Activated T-cell treated with anti-CD3 and anti-CD28 coated beads, Interleukin-2, amount 50 U/mL, for 4 hours (primary cell): ENCODE measurements around the gene NADSYN1. TPM values are rescaled to one million over a fixed set of nuclear protein-coding genes. Genes with fewer than 3 reads are reported as not detected.

Experiments
- total RNA-seq, 3 donors: library from RNA; stranded (reverse); gene quantifications; one replicate each; pipeline ENCODE4 v1.2.1, GENCODE V29; 2021

Gene NADSYN1
- total RNA-seq, 3 donors from 2014 or later, result 29.4 to 43.1 (median 30.6) TPM

Other genes with a start within 250 kb of the NADSYN1 start
- under 1 TPM; 0.11 to 0.48 (median 0.38) TPM for gene SHANK2, start 200.6 kb upstream of the NADSYN1 start, total RNA-seq
- 10 to 100 TPM; 29.8 to 39.2 (median 32.0) TPM for gene DHCR7, start 4.8 kb upstream of the NADSYN1 start, total RNA-seq
- not detected for gene KRTAP5-7, start 74.1 kb downstream of the NADSYN1 start, total RNA-seq
- gene KRTAP5-8, start 84.8 kb downstream of the NADSYN1 start, total RNA-seq, result not detected
- gene KRTAP5-9, start 95.2 kb downstream of the NADSYN1 start, total RNA-seq, result not detected
- not detected for gene KRTAP5-10, start 112.4 kb downstream of the NADSYN1 start, total RNA-seq
- gene KRTAP5-11, start 129.7 kb downstream of the NADSYN1 start, total RNA-seq, result not detected